Hippocampal formation (tissue), 2 donors: Measurements from ENCODE around the gene SRPRA.
A peak's percentile ranks its signal among the peaks of the same experiment; 100 is the strongest.
"Not testable (repeated sequence)": the region's sequence is repeated elsewhere in the genome, so short reads cannot be mapped to it uniquely, and the experiment has no call there.

Experiments
- DNase-seq, 2 donors: peaks; one replicate each; lab custom pipeline; 2025; lab: John Stamatoyannopoulos, UW

The SRPRA gene

GRCh38 chr11:126284829-126285228, 16.1 kb upstream of the SRPRA start:
- DNase-seq = no peak

- DNase-seq = peak; percentile 24 to 66
These were observed 14.3 kb upstream of the SRPRA start, which contains the start of gene TIRAP for GRCh38 chr11:126282736-126283591. Gene TIRAP (plus strand): TSS chr11:126283093. CDS start chr11:126290895, 7,802 bp downstream.

- peak; percentile 33 to 42 for DNase-seq
These were observed 13.7 kb upstream of the SRPRA start for GRCh38 chr11:126282361-126282735.

- no peak for DNase-seq
These were observed 13.0 kb upstream of the SRPRA start for GRCh38 chr11:126281666-126282175.

GRCh38 chr11:126281245-126281644, 12.6 kb upstream of the SRPRA start:
- no peak for DNase-seq

GRCh38 chr11:126280595-126280994, 11.9 kb upstream of the SRPRA start:
- DNase-seq = no peak

GRCh38 chr11:126279191-126279590, 10.5 kb upstream of the SRPRA start:
- no peak for DNase-seq

GRCh38 chr11:126277780-126278179, 9.1 kb upstream of the SRPRA start:
- DNase-seq = no peak

- no peak for DNase-seq
These were observed 8.6 kb upstream of the SRPRA start for GRCh38 chr11:126277322-126277721.

- no peak for DNase-seq
These were observed 361 bp downstream of the SRPRA start for GRCh38 chr11:126268361-126268707.

- no peak for DNase-seq
These were observed 1.0 kb downstream of the SRPRA start for GRCh38 chr11:126267650-126268049.

- no peak for DNase-seq
These were observed 2.9 kb downstream of the SRPRA start for GRCh38 chr11:126265811-126266210.

- DNase-seq = no peak
These were observed 5.2 kb downstream of the SRPRA start for GRCh38 chr11:126263489-126263888.

- no peak for DNase-seq
These were observed 6.5 kb downstream of the SRPRA start for GRCh38 chr11:126262216-126262615.

GRCh38 chr11:126257764-126258163, 10.9 kb downstream of the SRPRA start:
- no peak for DNase-seq

- no peak for DNase-seq
These were observed 11.6 kb downstream of the SRPRA start for GRCh38 chr11:126257144-126257543.

- DNase-seq = no peak
These were observed 12.5 kb downstream of the SRPRA start for GRCh38 chr11:126256216-126256615.

GRCh38 chr11:126255507-126255906, 13.2 kb downstream of the SRPRA start:
- not testable (repeated sequence) for DNase-seq

- no peak for DNase-seq
These were observed 13.9 kb downstream of the SRPRA start for GRCh38 chr11:126254819-126255218.

- no peak for DNase-seq
These were observed 15.4 kb downstream of the SRPRA start for GRCh38 chr11:126253265-126253664.

GRCh38 chr11:126246636-126247035, 22.1 kb downstream of the SRPRA start:
- no peak for DNase-seq

- DNase-seq = no peak
These were observed 35.3 kb downstream of the SRPRA start for GRCh38 chr11:126233391-126233790.

GRCh38 chr11:126232683-126233082, 36.0 kb downstream of the SRPRA start:
- no peak for DNase-seq
